NT2/D1 (cell line): ENCODE results near the gene IGF2R.

ENCODE experiments used
- DNase-seq: peaks from one replicate; pipeline ENCODE4 v3.0.0-alpha.2; 2011; ENCODE audit warnings: low read depth, low spot score
- H3K27me3 ChIP-seq: 2 replicates; pipeline ENCODE4 v1.6.0; 2011; ENCODE audit warnings: mild to moderate bottlenecking; ENCODE audit not compliant: insufficient read length, insufficient read depth
- H3K36me3 ChIP-seq: 2 replicates; pipeline ENCODE4 v1.6.1; 2011; ENCODE audit warnings: mild to moderate bottlenecking, low read length, mixed read lengths; ENCODE audit not compliant: insufficient read depth, insufficient read length
- H3K4me1 ChIP-seq: 2 replicates; pipeline ENCODE4 v1.5.1; 2011; ENCODE audit not compliant: insufficient read depth, insufficient read length
- H3K4me3 ChIP-seq: 2 replicates; pipeline ENCODE4 v1.5.1; 2011; ENCODE audit warnings: low read depth; ENCODE audit not compliant: insufficient read length
- H3K9ac ChIP-seq: 2 replicates; pipeline ENCODE4 v1.6.0; 2011; ENCODE audit warnings: low read depth; ENCODE audit not compliant: insufficient read length
- H3K9me3 ChIP-seq: 2 replicates; pipeline ENCODE4 v1.5.1; 2011; ENCODE audit warnings: mild to moderate bottlenecking, low read length; ENCODE audit not compliant: insufficient read depth
- SUZ12 ChIP-seq: IDR thresholded peaks from 2 replicates; pipeline ENCODE4 v1.6.1; 2011; ENCODE audit not compliant: insufficient read length, insufficient read depth; ENCODE audit errors: extremely low read depth
- YY1 ChIP-seq: IDR thresholded peaks from 2 replicates; pipeline ENCODE4 v1.6.1; 2011; ENCODE audit not compliant: insufficient read length, insufficient read depth
- ZNF274 ChIP-seq: IDR thresholded peaks from 2 replicates; pipeline ENCODE4 v1.6.1; 2011; ENCODE audit warnings: mild to moderate bottlenecking, low read depth, low read length

IGF2R gene

DNA sequence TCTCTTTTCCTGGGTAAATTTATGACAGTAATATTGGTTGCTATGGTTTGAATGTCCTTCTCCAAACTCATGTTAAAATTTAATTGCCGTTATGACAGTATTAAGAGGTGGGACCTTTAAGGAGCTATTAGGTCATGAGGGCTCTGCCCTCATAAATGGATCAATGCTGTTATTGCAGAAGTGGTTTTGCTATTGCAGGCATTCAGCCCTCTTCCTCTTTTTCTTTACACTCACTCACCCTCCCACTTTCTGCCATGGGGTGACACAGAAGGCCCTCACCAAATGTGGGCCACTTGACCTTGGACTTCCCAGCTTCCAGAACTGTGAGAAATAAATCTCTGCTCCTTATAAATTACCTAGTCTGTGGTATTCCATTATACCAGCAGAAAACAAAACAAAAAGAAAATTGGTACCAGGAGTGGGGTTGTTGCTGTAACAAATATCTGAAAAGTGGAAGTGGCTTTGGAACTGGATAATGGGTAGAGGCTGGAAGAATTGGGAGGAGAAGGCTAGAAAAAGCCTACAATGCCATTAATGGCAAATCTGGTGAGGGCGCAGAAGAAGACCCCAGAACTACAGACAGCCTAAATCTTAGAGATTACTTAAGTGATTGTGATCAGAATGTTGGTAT is 24.8 kb upstream of the IGF2R start:
- TF ChIP-seq SUZ12 (no peak), YY1 (no peak), ZNF274 (no peak)
- H3K9ac ChIP-seq, result no peak overlapping the region
- no peak for DNase-seq

DNA sequence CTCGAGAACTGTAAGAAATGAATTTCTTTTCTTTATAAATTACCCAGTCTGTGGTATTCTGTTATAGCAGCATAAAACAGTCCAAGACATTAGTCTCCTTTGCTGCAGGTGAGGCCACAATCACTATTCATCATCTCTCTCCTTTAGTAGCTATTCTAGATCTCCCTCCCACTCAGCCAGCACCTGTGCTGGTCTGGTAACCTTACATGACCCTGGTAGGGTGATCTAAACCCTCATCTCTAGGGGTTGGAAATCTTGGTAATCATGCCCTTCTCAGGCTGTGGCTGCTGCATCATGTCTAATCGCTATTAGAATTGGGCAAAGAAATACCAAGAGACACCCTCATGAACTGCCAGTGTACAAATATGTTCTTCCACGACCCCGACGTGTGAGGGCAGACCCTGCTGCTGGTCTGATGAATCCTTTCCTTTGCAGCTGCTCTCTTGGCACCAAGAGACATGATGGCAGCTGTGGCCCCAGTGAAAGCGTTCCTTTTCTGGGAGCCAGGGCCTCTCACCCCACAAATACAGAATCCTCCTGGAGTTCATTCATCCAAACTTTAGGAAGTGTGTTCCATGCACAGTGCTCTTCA is 23.0 kb upstream of the IGF2R start:
- Histone ChIP-seq H3K27me3 (no peaks in the 10 kb centered on the region), H3K4me1 (peaks cover 2% of the 10 kb centered on the region), H3K4me3 (no peak overlapping the region), H3K9me3 (peaks cover 6% of the 10 kb centered on the region; the same call in 1 of the 2 replicates), H3K9ac (no peak overlapping the region), H3K36me3 (no peaks in the 10 kb centered on the region)
- no peak for DNase-seq
- TF ChIP-seq YY1, result no peak
- TF ChIP-seq ZNF274, result no peak
- no peak for TF ChIP-seq SUZ12

More for the DNA sequence above, 24.8 kb upstream of the IGF2R start:
- Histone ChIP-seq H3K9me3 (peaks cover 6% of the 10 kb centered on the region; the same call in 1 of the 2 replicates), H3K27me3 (no peaks in the 10 kb centered on the region), H3K36me3 (no peaks in the 10 kb centered on the region), H3K4me1 (peaks cover 2% of the 10 kb centered on the region), H3K4me3 (no peak overlapping the region)

DNA sequence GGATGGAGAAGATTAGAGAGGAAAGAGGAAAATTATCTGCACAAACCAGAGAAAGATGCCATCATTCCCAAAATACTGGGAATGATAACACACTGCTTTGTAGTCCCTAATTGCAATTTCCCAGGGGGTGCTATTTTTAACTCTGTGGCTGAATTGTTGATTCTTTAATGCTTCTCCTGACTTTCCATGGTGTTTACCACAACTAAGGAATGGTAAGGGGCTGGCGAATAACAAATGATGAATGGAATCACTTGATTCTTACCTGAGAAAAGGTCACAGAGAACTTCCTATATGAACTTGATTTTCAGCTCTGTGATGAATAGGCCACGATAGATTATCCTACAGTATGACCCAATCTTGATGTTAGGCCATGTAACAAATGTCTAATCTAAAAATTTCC is 22.0 kb upstream of the IGF2R start:
- Histone ChIP-seq H3K36me3 (no peaks in the 10 kb centered on the region), H3K4me1 (peaks cover 6% of the 10 kb centered on the region), H3K4me3 (no peak overlapping the region), H3K9ac (no peak overlapping the region), H3K27me3 (no peaks in the 10 kb centered on the region), H3K9me3 (peaks cover 6% of the 10 kb centered on the region; the same call in 1 of the 2 replicates)
- TF ChIP-seq SUZ12 (no peak), ZNF274 (no peak), YY1 (no peak)
- no peak for DNase-seq

- H3K27me3 ChIP-seq, result no peaks in the 10 kb centered on the region
- H3K4me3 ChIP-seq, result no peak overlapping the region
- H3K4me1 ChIP-seq, result peaks cover 8% of the 10 kb centered on the region
- TF ChIP-seq ZNF274 (no peak), SUZ12 (no peak), YY1 (no peak)
- DNase-seq, result no peak
- no peaks in the 10 kb centered on the region for H3K36me3 ChIP-seq
- H3K9ac ChIP-seq, result no peak overlapping the region
- peaks cover 6% of the 10 kb centered on the region; the same call in 1 of the 2 replicates for H3K9me3 ChIP-seq
Observed at GRCh38 chr6:159948199-159948598, 20.7 kb upstream of the IGF2R start.

DNA sequence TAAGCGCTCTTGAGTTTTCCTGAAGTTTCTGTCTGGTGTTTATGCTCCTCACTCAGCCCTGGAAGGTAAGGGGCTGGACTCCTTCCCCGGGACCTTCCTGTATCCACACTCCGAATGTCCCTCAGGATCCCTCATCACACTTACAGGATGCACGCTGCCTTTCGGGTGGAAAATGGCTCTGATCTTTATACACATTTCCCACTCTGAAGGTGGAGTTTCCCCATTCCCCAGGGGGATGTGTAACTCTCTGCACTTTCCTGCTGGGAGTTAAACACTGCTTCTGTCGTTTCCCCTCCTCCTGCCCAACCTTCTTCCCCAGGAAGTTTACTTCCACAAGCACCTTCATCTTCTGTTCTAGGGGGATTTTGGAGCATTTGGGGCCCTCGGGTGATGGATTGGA is 17.1 kb upstream of the IGF2R start:
- no peak for DNase-seq
- TF ChIP-seq ZNF274, result no peak
- no peak for TF ChIP-seq YY1
- no peak for TF ChIP-seq SUZ12
- Histone ChIP-seq H3K9ac (peak overlapping the region; percentile 9), H3K4me1 (peaks cover 9% of the 10 kb centered on the region), H3K9me3 (no peaks in the 10 kb centered on the region), H3K27me3 (no peaks in the 10 kb centered on the region), H3K4me3 (no peak overlapping the region), H3K36me3 (no peaks in the 10 kb centered on the region)

GRCh38 chr6:159952289-159953005 is 16.4 kb upstream of the IGF2R start:
- no peak overlapping the region for H3K4me3 ChIP-seq
- no peaks in the 10 kb centered on the region for H3K27me3 ChIP-seq
- no peak for DNase-seq
- H3K9ac ChIP-seq, result no peak overlapping the region
- no peaks in the 10 kb centered on the region for H3K9me3 ChIP-seq
- TF ChIP-seq SUZ12 (no peak), ZNF274 (no peak), YY1 (no peak)
- no peaks in the 10 kb centered on the region for H3K36me3 ChIP-seq
- peaks cover 8% of the 10 kb centered on the region for H3K4me1 ChIP-seq

- Histone ChIP-seq H3K27me3 (no peaks in the 10 kb centered on the region), H3K9ac (no peak overlapping the region), H3K4me1 (peaks cover 8% of the 10 kb centered on the region), H3K36me3 (no peaks in the 10 kb centered on the region), H3K4me3 (no peak overlapping the region), H3K9me3 (no peaks in the 10 kb centered on the region)
- TF ChIP-seq SUZ12 (no peak), YY1 (no peak), ZNF274 (no peak)
- DNase-seq, result no peak
Observed at GRCh38 chr6:159953091-159953601, 15.7 kb upstream of the IGF2R start.
